GM18511 (cell line): ENCODE data around the gene VEZT.
"Not testable (repeated sequence)": the region's sequence is repeated elsewhere in the genome, so short reads cannot be mapped to it uniquely, and the experiment has no call there.

Source experiments
- ATAC-seq: cut with Tn5 transposase; IDR thresholded peaks from one replicate; pipeline ENCODE4 v1.9.1; 2021; ENCODE audit warnings: mild to moderate bottlenecking, moderate library complexity; ENCODE audit not compliant: unreplicated experiment

The VEZT gene

GRCh38 chr12:95224202-95225170 lies 6.9 kb downstream of the VEZT start:
- ATAC-seq, result no peak

- no peak for ATAC-seq
These were observed 8.1 kb downstream of the VEZT start for GRCh38 chr12:95225645-95226212.

- ATAC-seq, result no peak
These were observed 10.3 kb downstream of the VEZT start for GRCh38 chr12:95227818-95228356.

GRCh38 chr12:95228617-95229016 lies 11.0 kb downstream of the VEZT start:
- no peak for ATAC-seq

- no peak for ATAC-seq
These were observed 12.0 kb downstream of the VEZT start for GRCh38 chr12:95229636-95230035.

GRCh38 chr12:95230313-95230712 lies 12.7 kb downstream of the VEZT start:
- no peak for ATAC-seq

- ATAC-seq, result no peak
These were observed 13.6 kb downstream of the VEZT start for GRCh38 chr12:95231190-95231589.

GRCh38 chr12:95234187-95234586 lies 16.6 kb downstream of the VEZT start:
- ATAC-seq, result not testable (repeated sequence)

GRCh38 chr12:95235621-95236020 lies 18.0 kb downstream of the VEZT start:
- not testable (repeated sequence) for ATAC-seq

GRCh38 chr12:95237315-95237714 lies 19.7 kb downstream of the VEZT start:
- no peak for ATAC-seq

GRCh38 chr12:95238150-95238549 lies 20.5 kb downstream of the VEZT start:
- ATAC-seq, result no peak

- ATAC-seq, result no peak
These were observed 21.6 kb downstream of the VEZT start for GRCh38 chr12:95239216-95239615.

GRCh38 chr12:95239835-95240234 lies 22.2 kb downstream of the VEZT start:
- ATAC-seq, result not testable (repeated sequence)

GRCh38 chr12:95240556-95240955 lies 22.9 kb downstream of the VEZT start:
- no peak for ATAC-seq

- not testable (repeated sequence) for ATAC-seq
These were observed 23.5 kb downstream of the VEZT start for GRCh38 chr12:95241138-95241537.

GRCh38 chr12:95241761-95242506 lies 24.3 kb downstream of the VEZT start:
- no peak for ATAC-seq

GRCh38 chr12:95243497-95244183 lies 26.0 kb downstream of the VEZT start:
- no peak for ATAC-seq

GRCh38 chr12:95244350-95244749 lies 26.7 kb downstream of the VEZT start:
- ATAC-seq, result no peak

- ATAC-seq, result no peak
These were observed 30.5 kb downstream of the VEZT start for GRCh38 chr12:95248095-95248494.

- no peak for ATAC-seq
These were observed 31.2 kb downstream of the VEZT start for GRCh38 chr12:95248604-95249360.
